Measurements from ENCODE around the gene LSAMP. TPM values are rescaled to one million over a fixed set of nuclear protein-coding genes. Genes with fewer than 3 reads are reported as not detected.

Gene LSAMP
- total RNA-seq, 1 donor from 2014 or later, result 16.4 TPM

GRCh38 chr3:115864911-115865310 lies 580.4 kb downstream of the LSAMP start:
- Histone ChIP-seq H3K4me1 (ENCODE audit: insufficient read depth, low read length) (no peaks in the 10 kb centered on the region), H3K27ac (ENCODE audit: low read depth, low read length) (no peak overlapping the region), H3K27me3 (ENCODE audit: insufficient read depth, low read length) (no peaks in the 10 kb centered on the region), H3K36me3 (ENCODE audit: insufficient read depth, low read length) (no peaks in the 10 kb centered on the region), H4K20me1 (ENCODE audit: insufficient read depth, low read length) (no peaks in the 10 kb centered on the region), H3K79me2 (ENCODE audit: insufficient read depth, low read length) (no peaks in the 10 kb centered on the region), H2AFZ (ENCODE audit: low read depth, low read length) (no peak overlapping the region), H3K4me3 (ENCODE audit: insufficient read depth, low read depth, low read length) (no peak overlapping the region), H3K9ac (ENCODE audit: low read length) (no peak overlapping the region), H3K9me3 (ENCODE audit: insufficient read depth, low read depth, low read length) (no peaks in the 10 kb centered on the region), H3K4me2 (ENCODE audit: low read length) (no peak overlapping the region)
- H3K27me3 Mint-ChIP-seq (ENCODE audit: low read depth, unreplicated experiment), result no peaks in the 10 kb centered on the region
- no peaks in the 10 kb centered on the region for H3K36me3 Mint-ChIP-seq (ENCODE audit: low read depth, unreplicated experiment)
- FAIRE-seq (no peak), DNase-seq (ENCODE audit: low read depth) (no peak)
- no peak overlapping the region for H3K27ac Mint-ChIP-seq (ENCODE audit: unreplicated experiment)
- no peaks in the 10 kb centered on the region for H3K9me3 Mint-ChIP-seq (ENCODE audit: unreplicated experiment)
- TF ChIP-seq EZH2 (IDR thresholded peaks at IDR 0.05; ENCODE audit: insufficient read depth, low read length) (no peak), CTCF (IDR thresholded peaks at IDR 0.05; ENCODE audit: insufficient read depth, low read depth, low read length) (no peak)
- H3K4me3 Mint-ChIP-seq (ENCODE audit: unreplicated experiment), result no peak overlapping the region
- H3K4me1 Mint-ChIP-seq (ENCODE audit: low read depth, unreplicated experiment), result no peaks in the 10 kb centered on the region

GRCh38 chr3:115862849-115863248 lies 582.4 kb downstream of the LSAMP start:
- H3K4me1 Mint-ChIP-seq (ENCODE audit: low read depth, unreplicated experiment), result no peaks in the 10 kb centered on the region
- no peak overlapping the region for H3K27ac Mint-ChIP-seq (ENCODE audit: unreplicated experiment)
- Histone ChIP-seq H4K20me1 (ENCODE audit: insufficient read depth, low read length) (no peaks in the 10 kb centered on the region), H3K79me2 (ENCODE audit: insufficient read depth, low read length) (no peaks in the 10 kb centered on the region), H3K4me2 (ENCODE audit: low read length) (no peak overlapping the region), H2AFZ (ENCODE audit: low read depth, low read length) (no peak overlapping the region), H3K36me3 (ENCODE audit: insufficient read depth, low read length) (no peaks in the 10 kb centered on the region), H3K4me1 (ENCODE audit: insufficient read depth, low read length) (no peaks in the 10 kb centered on the region), H3K27me3 (ENCODE audit: insufficient read depth, low read length) (no peaks in the 10 kb centered on the region), H3K9me3 (ENCODE audit: insufficient read depth, low read depth, low read length) (no peaks in the 10 kb centered on the region), H3K9ac (ENCODE audit: low read length) (no peak overlapping the region), H3K4me3 (ENCODE audit: insufficient read depth, low read depth, low read length) (no peak overlapping the region), H3K27ac (ENCODE audit: low read depth, low read length) (no peak overlapping the region)
- H3K9me3 Mint-ChIP-seq (ENCODE audit: unreplicated experiment), result no peaks in the 10 kb centered on the region
- no peak overlapping the region for H3K4me3 Mint-ChIP-seq (ENCODE audit: unreplicated experiment)
- no peaks in the 10 kb centered on the region for H3K36me3 Mint-ChIP-seq (ENCODE audit: low read depth, unreplicated experiment)
- no peak for TF ChIP-seq EZH2 (IDR thresholded peaks at IDR 0.05; ENCODE audit: insufficient read depth, low read length)
- no peak for TF ChIP-seq CTCF (IDR thresholded peaks at IDR 0.05; ENCODE audit: insufficient read depth, low read depth, low read length)
- no peaks in the 10 kb centered on the region for H3K27me3 Mint-ChIP-seq (ENCODE audit: low read depth, unreplicated experiment)
- FAIRE-seq (no peak), DNase-seq (ENCODE audit: low read depth) (no peak)

DNA sequence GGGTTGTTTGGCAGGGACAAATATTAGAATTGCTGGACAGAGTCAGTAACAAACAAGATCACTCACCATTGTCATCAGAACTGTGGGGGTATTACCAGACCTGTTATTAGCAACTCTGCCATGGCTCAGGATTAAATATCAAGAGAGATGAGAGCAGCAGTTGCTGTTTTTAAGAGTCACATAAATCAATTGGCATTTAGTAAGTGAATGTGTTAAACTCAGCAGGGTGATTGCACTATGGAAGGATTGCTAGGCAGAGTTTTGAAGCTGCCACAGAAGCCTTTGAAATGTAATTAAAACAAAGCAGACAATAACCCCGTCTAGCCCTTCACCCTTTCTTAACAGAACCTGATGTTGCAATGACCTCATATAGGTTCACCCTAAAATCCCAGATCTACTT lies 583.2 kb downstream of the LSAMP start:
- Histone ChIP-seq H3K4me2 (ENCODE audit: low read length) (no peak overlapping the region), H3K27me3 (ENCODE audit: insufficient read depth, low read length) (no peaks in the 10 kb centered on the region), H3K9me3 (ENCODE audit: insufficient read depth, low read depth, low read length) (no peaks in the 10 kb centered on the region), H4K20me1 (ENCODE audit: insufficient read depth, low read length) (no peaks in the 10 kb centered on the region), H3K9ac (ENCODE audit: low read length) (no peak overlapping the region), H3K4me1 (ENCODE audit: insufficient read depth, low read length) (no peaks in the 10 kb centered on the region), H3K36me3 (ENCODE audit: insufficient read depth, low read length) (no peaks in the 10 kb centered on the region), H3K4me3 (ENCODE audit: insufficient read depth, low read depth, low read length) (no peak overlapping the region), H3K79me2 (ENCODE audit: insufficient read depth, low read length) (no peaks in the 10 kb centered on the region), H3K27ac (ENCODE audit: low read depth, low read length) (no peak overlapping the region), H2AFZ (ENCODE audit: low read depth, low read length) (no peak overlapping the region)
- Mint-ChIP-seq H3K27ac (ENCODE audit: unreplicated experiment) (no peak overlapping the region), H3K36me3 (ENCODE audit: low read depth, unreplicated experiment) (no peaks in the 10 kb centered on the region), H3K4me3 (ENCODE audit: unreplicated experiment) (no peak overlapping the region), H3K27me3 (ENCODE audit: low read depth, unreplicated experiment) (no peaks in the 10 kb centered on the region), H3K9me3 (ENCODE audit: unreplicated experiment) (no peaks in the 10 kb centered on the region), H3K4me1 (ENCODE audit: low read depth, unreplicated experiment) (no peaks in the 10 kb centered on the region)
- TF ChIP-seq EZH2 (IDR thresholded peaks at IDR 0.05; ENCODE audit: insufficient read depth, low read length) (no peak), CTCF (IDR thresholded peaks at IDR 0.05; ENCODE audit: insufficient read depth, low read depth, low read length) (no peak)
- FAIRE-seq (no peak), DNase-seq (ENCODE audit: low read depth) (no peak)

Data from astrocyte (in vitro differentiated cells and primary cell).